ENCODE measurements around the gene PLCB4.

PLCB4 gene

GRCh38 chr20:9062066-9062465, 6.8 kb upstream of the PLCB4 start:
- FAIRE-seq: no peak

GRCh38 chr20:9066191-9066590, 2.7 kb upstream of the PLCB4 start:
- DNase-seq (ENCODE audit: insufficient read length) (no peak), FAIRE-seq (no peak)
- TF ChIP-seq POLR2AphosphoS5 (IDR thresholded peaks at IDR 0.05; ENCODE audit: low read depth, low read length) (no peak), POLR2A (IDR thresholded peaks at IDR 0.05; ENCODE audit: low read depth, low read length) (no peak), TAF1 (IDR thresholded peaks at IDR 0.05; ENCODE audit: borderline replicate concordance, low read depth, low read length) (no peak)

More at GRCh38 chr20:9062066-9062465, 6.8 kb upstream of the PLCB4 start:
- no peak for DNase-seq (ENCODE audit: insufficient read length)
- TF ChIP-seq TAF1 (IDR thresholded peaks at IDR 0.05; ENCODE audit: borderline replicate concordance, low read depth, low read length) (no peak), POLR2AphosphoS5 (IDR thresholded peaks at IDR 0.05; ENCODE audit: low read depth, low read length) (no peak), POLR2A (IDR thresholded peaks at IDR 0.05; ENCODE audit: low read depth, low read length) (no peak)

DNA sequence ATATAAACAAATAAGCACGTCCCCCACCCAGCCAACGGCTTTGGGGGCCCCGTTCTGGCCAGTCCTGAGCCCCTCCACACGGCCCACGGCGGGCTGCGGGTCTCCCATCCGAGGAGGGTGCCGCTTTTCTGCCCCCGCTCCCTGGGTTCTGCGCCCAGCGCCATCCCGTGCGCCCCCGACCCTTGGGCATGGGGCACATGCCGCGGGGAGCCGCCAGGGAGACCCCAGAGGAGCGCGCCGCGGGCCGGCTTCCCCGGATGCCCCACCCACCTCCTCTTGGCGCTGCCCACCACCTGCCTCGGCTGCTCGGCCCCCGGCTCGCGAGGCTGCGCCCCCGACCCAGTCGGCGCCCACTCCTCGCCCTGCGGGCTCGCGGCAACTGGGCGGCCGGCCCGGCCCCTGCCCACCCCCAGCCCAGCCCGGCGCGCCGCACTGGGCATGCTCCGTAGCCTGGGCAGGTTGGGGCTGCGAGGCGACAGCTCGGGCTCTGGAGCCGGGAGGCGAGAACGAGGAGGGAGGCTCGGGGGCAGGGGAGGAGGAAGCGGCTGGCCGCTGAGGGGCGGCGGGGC, 570 bp upstream of the PLCB4 start:
- DNase-seq (ENCODE audit: insufficient read length) (no peak), FAIRE-seq (no peak)
- TF ChIP-seq POLR2AphosphoS5 (IDR thresholded peaks at IDR 0.05; ENCODE audit: low read depth, low read length) (no peak), POLR2A (IDR thresholded peaks at IDR 0.05; ENCODE audit: low read depth, low read length) (no peak), TAF1 (IDR thresholded peaks at IDR 0.05; ENCODE audit: borderline replicate concordance, low read depth, low read length) (no peak)

- DNase-seq (ENCODE audit: insufficient read length) (no peak), FAIRE-seq (no peak)
- TF ChIP-seq TAF1 (IDR thresholded peaks at IDR 0.05; ENCODE audit: borderline replicate concordance, low read depth, low read length) (no peak), POLR2AphosphoS5 (IDR thresholded peaks at IDR 0.05; ENCODE audit: low read depth, low read length) (no peak), POLR2A (IDR thresholded peaks at IDR 0.05; ENCODE audit: low read depth, low read length) (no peak)
Measured at GRCh38 chr20:9070304-9070703, 1.4 kb downstream of the PLCB4 start.

DNA sequence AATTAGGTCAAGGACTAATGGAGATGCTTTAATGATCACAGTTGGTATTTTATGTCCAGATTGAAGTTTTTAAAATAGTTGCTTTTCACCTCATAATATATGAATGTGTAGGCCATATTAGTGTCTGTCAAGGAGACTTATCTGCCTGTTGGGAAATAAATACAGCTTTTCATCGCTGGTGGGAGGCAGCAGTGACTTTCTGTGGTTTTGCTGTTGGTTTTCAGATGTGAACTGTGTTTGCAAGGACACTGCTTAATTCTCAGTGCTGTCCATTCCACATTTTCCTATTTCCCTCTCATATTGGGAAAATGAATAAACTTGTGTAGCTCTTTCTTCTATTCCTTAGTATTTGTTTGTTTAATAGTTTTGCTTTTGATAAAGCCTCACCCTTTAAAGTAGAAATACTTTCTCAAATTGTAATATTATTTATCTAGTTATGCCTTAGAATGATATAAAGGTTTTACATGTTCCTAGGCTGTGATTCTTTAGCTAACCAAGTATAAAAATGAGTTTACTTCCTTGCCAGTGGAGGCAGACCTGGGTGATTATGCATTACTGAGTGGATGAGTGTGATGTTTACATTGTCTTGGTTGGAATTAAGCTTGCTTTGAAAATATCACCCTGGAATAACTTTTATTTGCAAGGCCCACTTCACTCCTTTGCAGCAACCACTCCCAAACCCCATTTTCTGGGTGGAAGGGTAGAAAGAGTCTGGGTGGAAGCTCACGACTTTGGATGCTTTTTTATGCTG, 3.3 kb downstream of the PLCB4 start:
- no peak for TF ChIP-seq POLR2A (IDR thresholded peaks at IDR 0.05; ENCODE audit: low read depth, low read length)
- no peak for TF ChIP-seq POLR2AphosphoS5 (IDR thresholded peaks at IDR 0.05; ENCODE audit: low read depth, low read length)
- no peak for TF ChIP-seq TAF1 (IDR thresholded peaks at IDR 0.05; ENCODE audit: borderline replicate concordance, low read depth, low read length)
- FAIRE-seq: no peak
- no peak for DNase-seq (ENCODE audit: insufficient read length)

DNA sequence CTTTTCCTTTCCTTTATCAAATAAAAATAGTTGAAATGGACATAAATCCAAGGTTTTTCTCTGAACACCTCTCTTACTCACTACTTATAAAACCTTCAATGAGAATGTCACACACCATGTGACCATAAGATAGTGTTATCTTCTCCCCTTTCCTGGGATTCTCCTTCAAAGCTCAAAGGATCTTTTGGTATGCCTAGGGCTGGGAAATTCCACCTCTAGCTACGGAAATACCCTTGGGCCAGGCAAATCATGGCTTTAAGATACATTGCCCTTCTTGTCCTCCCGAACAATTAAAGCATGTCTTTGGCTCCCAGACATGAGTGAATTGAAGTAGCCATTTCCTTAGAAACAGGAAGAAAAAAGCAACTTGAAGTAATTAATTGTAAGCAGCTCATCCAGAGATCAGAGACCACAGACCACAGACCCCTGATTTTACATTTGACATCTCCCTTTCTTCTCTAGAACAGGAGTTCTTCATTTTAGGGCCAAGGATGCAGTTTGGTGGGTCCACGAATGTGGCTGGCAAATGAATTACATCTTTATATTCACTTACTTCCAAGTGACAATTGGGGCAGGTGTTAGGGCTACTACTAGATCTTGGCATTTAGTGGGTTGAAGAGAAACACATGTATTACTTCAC, 4.1 kb downstream of the PLCB4 start:
- DNase-seq (ENCODE audit: insufficient read length) (no peak), FAIRE-seq (no peak)
- TF ChIP-seq POLR2AphosphoS5 (IDR thresholded peaks at IDR 0.05; ENCODE audit: low read depth, low read length) (no peak), TAF1 (IDR thresholded peaks at IDR 0.05; ENCODE audit: borderline replicate concordance, low read depth, low read length) (no peak), POLR2A (IDR thresholded peaks at IDR 0.05; ENCODE audit: low read depth, low read length) (no peak)

GRCh38 chr20:9075264-9076095, 6.6 kb downstream of the PLCB4 start:
- no peak for TF ChIP-seq TAF1 (IDR thresholded peaks at IDR 0.05; ENCODE audit: borderline replicate concordance, low read depth, low read length)
- TF ChIP-seq POLR2A (IDR thresholded peaks at IDR 0.05; ENCODE audit: low read depth, low read length): no peak
- no peak for TF ChIP-seq POLR2AphosphoS5 (IDR thresholded peaks at IDR 0.05; ENCODE audit: low read depth, low read length)
- FAIRE-seq: no peak
- no peak for DNase-seq (ENCODE audit: insufficient read length)

- no peak for DNase-seq (ENCODE audit: insufficient read length)
- TF ChIP-seq POLR2A (IDR thresholded peaks at IDR 0.05; ENCODE audit: low read depth, low read length) (no peak), POLR2AphosphoS5 (IDR thresholded peaks at IDR 0.05; ENCODE audit: low read depth, low read length) (no peak), TAF1 (IDR thresholded peaks at IDR 0.05; ENCODE audit: borderline replicate concordance, low read depth, low read length) (no peak)
- FAIRE-seq: no peak
Measured at GRCh38 chr20:9076440-9076839, 7.6 kb downstream of the PLCB4 start.

GRCh38 chr20:9078826-9079731, 10.2 kb downstream of the PLCB4 start:
- FAIRE-seq (no peak), DNase-seq (ENCODE audit: insufficient read length) (no peak)
- TF ChIP-seq TAF1 (IDR thresholded peaks at IDR 0.05; ENCODE audit: borderline replicate concordance, low read depth, low read length) (no peak), POLR2AphosphoS5 (IDR thresholded peaks at IDR 0.05; ENCODE audit: low read depth, low read length) (no peak), POLR2A (IDR thresholded peaks at IDR 0.05; ENCODE audit: low read depth, low read length) (no peak)

GRCh38 chr20:9081423-9081966, 12.6 kb downstream of the PLCB4 start:
- TF ChIP-seq TAF1 (IDR thresholded peaks at IDR 0.05; ENCODE audit: borderline replicate concordance, low read depth, low read length) (no peak), POLR2AphosphoS5 (IDR thresholded peaks at IDR 0.05; ENCODE audit: low read depth, low read length) (no peak), POLR2A (IDR thresholded peaks at IDR 0.05; ENCODE audit: low read depth, low read length) (no peak)
- DNase-seq (ENCODE audit: insufficient read length): no peak
- FAIRE-seq: no peak
